ENCODE data around the gene PCOLCE2.
A peak's percentile ranks its signal among the peaks of the same experiment; 100 is the strongest.

PCOLCE2 gene

GRCh38 chr3:142926368-142926944 lies 37.6 kb upstream of the PCOLCE2 start:
- Histone ChIP-seq H2BK120ac (ENCODE audit: low read depth, low read length) (no peak overlapping the region), H3K18ac (ENCODE audit: low read length) (no peak overlapping the region), H3K27ac (replicated peaks; ENCODE audit: low read length) (no peak overlapping the region), H4K8ac (ENCODE audit: low read depth, low read length) (no peak overlapping the region), H3K27me3 (ENCODE audit: control insufficient read depth in 3 of 3, insufficient read depth in 3 of 3, low read depth in 1 of 3, low read length in 3 of 3) (peaks cover 0 to 10% (median 0%) of the 10 kb centered on the region in 3 experiments), H3K4me3 (ENCODE audit: low read length in 2 of 2) (no peak overlapping the region), H3K23ac (ENCODE audit: low read depth, low read length, poor library complexity) (no peak overlapping the region), H2BK5ac (ENCODE audit: low read length) (no peak overlapping the region), H3K14ac (ENCODE audit: low read length) (no peak overlapping the region), H3K4me1 (ENCODE audit: control insufficient read depth in 2 of 2, insufficient read depth in 1 of 2, low read depth in 1 of 2, low read length in 2 of 2) (no peaks in the 10 kb centered on the region), H3K79me1 (ENCODE audit: low read depth, low read length) (no peaks in the 10 kb centered on the region), H2BK12ac (ENCODE audit: low read length) (no peak overlapping the region), H4K91ac (ENCODE audit: low read depth, low read length, poor library complexity) (no peak overlapping the region), H2AK5ac (ENCODE audit: low read depth, low read length) (no peak overlapping the region), H3K36me3 (replicated peaks in 1 of 2; ENCODE audit: control insufficient read depth in 2 of 2, insufficient read depth in 2 of 2, low read length in 2 of 2) (no peaks in the 10 kb centered on the region), H3K4me2 (ENCODE audit: insufficient read depth, low read length, poor library complexity, severe bottlenecking) (no peak overlapping the region), H2AFZ (ENCODE audit: low read length) (no peak overlapping the region), H3K9me3 (replicated peaks in 1 of 2; ENCODE audit: control insufficient read depth in 2 of 2, insufficient read depth in 1 of 2, low read depth in 1 of 2, low read length in 2 of 2) (no peaks in the 10 kb centered on the region), H3K4ac (ENCODE audit: low read length) (no peak overlapping the region), H3K9ac (ENCODE audit: low read depth, low read length, poor library complexity) (no peak overlapping the region), H2BK15ac (ENCODE audit: low read length) (no peak overlapping the region)
- DNase-seq (ENCODE audit: low spot score), result no peak
- WGBS, 2 donors (ENCODE audit: extremely low coverage in 2 of 2, insufficient read length in 2 of 2, insufficient replicate concordance in 1 of 2), result no CpG with 5 or more reads among the region's 3 CpGs

- DNase-seq (ENCODE audit: low spot score), result no peak
- Histone ChIP-seq H3K79me1 (ENCODE audit: low read depth, low read length) (no peaks in the 10 kb centered on the region), H3K4me1 (ENCODE audit: control insufficient read depth in 2 of 2, insufficient read depth in 1 of 2, low read depth in 1 of 2, low read length in 2 of 2) (no peaks in the 10 kb centered on the region), H2BK120ac (ENCODE audit: low read depth, low read length) (no peak overlapping the region), H3K27me3 (ENCODE audit: control insufficient read depth in 3 of 3, insufficient read depth in 3 of 3, low read depth in 1 of 3, low read length in 3 of 3) (peaks cover 0 to 10% (median 0%) of the 10 kb centered on the region in 3 experiments), H3K23ac (ENCODE audit: low read depth, low read length, poor library complexity) (no peak overlapping the region), H2BK15ac (ENCODE audit: low read length) (no peak overlapping the region), H3K4me2 (ENCODE audit: insufficient read depth, low read length, poor library complexity, severe bottlenecking) (no peak overlapping the region), H3K18ac (ENCODE audit: low read length) (no peak overlapping the region), H4K8ac (ENCODE audit: low read depth, low read length) (no peak overlapping the region), H4K91ac (ENCODE audit: low read depth, low read length, poor library complexity) (no peak overlapping the region), H3K9me3 (replicated peaks in 1 of 2; ENCODE audit: control insufficient read depth in 2 of 2, insufficient read depth in 1 of 2, low read depth in 1 of 2, low read length in 2 of 2) (no peaks in the 10 kb centered on the region), H2AFZ (ENCODE audit: low read length) (peak overlapping the region; percentile 49), H3K9ac (ENCODE audit: low read depth, low read length, poor library complexity) (no peak overlapping the region), H3K14ac (ENCODE audit: low read length) (no peak overlapping the region), H3K4me3 (ENCODE audit: low read length in 2 of 2) (no peak overlapping the region), H3K36me3 (replicated peaks in 1 of 2; ENCODE audit: control insufficient read depth in 2 of 2, insufficient read depth in 2 of 2, low read length in 2 of 2) (no peaks in the 10 kb centered on the region), H2BK5ac (ENCODE audit: low read length) (no peak overlapping the region), H3K27ac (replicated peaks; ENCODE audit: low read length) (no peak overlapping the region), H2BK12ac (ENCODE audit: low read length) (no peak overlapping the region), H3K4ac (ENCODE audit: low read length) (no peak overlapping the region), H2AK5ac (ENCODE audit: low read depth, low read length) (no peak overlapping the region)
Observed at GRCh38 chr3:142925140-142925539, 36.3 kb upstream of the PCOLCE2 start.

GRCh38 chr3:142923694-142924093 lies 34.8 kb upstream of the PCOLCE2 start:
- Histone ChIP-seq H2BK15ac (ENCODE audit: low read length) (no peak overlapping the region), H3K14ac (ENCODE audit: low read length) (no peak overlapping the region), H2BK120ac (ENCODE audit: low read depth, low read length) (no peak overlapping the region), H2AK5ac (ENCODE audit: low read depth, low read length) (no peak overlapping the region), H3K4me3 (ENCODE audit: low read length in 2 of 2) (no peak overlapping the region), H3K27ac (replicated peaks; ENCODE audit: low read length) (no peak overlapping the region), H3K18ac (ENCODE audit: low read length) (no peak overlapping the region), H3K4me1 (ENCODE audit: control insufficient read depth in 2 of 2, insufficient read depth in 1 of 2, low read depth in 1 of 2, low read length in 2 of 2) (no peaks in the 10 kb centered on the region), H3K23ac (ENCODE audit: low read depth, low read length, poor library complexity) (no peak overlapping the region), H3K9ac (ENCODE audit: low read depth, low read length, poor library complexity) (no peak overlapping the region), H4K8ac (ENCODE audit: low read depth, low read length) (no peak overlapping the region), H2BK5ac (ENCODE audit: low read length) (no peak overlapping the region), H3K27me3 (ENCODE audit: control insufficient read depth in 3 of 3, insufficient read depth in 3 of 3, low read depth in 1 of 3, low read length in 3 of 3) (peaks cover 0 to 10% (median 0%) of the 10 kb centered on the region in 3 experiments), H3K9me3 (replicated peaks in 1 of 2; ENCODE audit: control insufficient read depth in 2 of 2, insufficient read depth in 1 of 2, low read depth in 1 of 2, low read length in 2 of 2) (no peaks in the 10 kb centered on the region), H3K4ac (ENCODE audit: low read length) (no peak overlapping the region), H2BK12ac (ENCODE audit: low read length) (no peak overlapping the region), H3K36me3 (replicated peaks in 1 of 2; ENCODE audit: control insufficient read depth in 2 of 2, insufficient read depth in 2 of 2, low read length in 2 of 2) (no peaks in the 10 kb centered on the region), H3K79me1 (ENCODE audit: low read depth, low read length) (no peaks in the 10 kb centered on the region), H3K4me2 (ENCODE audit: insufficient read depth, low read length, poor library complexity, severe bottlenecking) (no peak overlapping the region), H4K91ac (ENCODE audit: low read depth, low read length, poor library complexity) (no peak overlapping the region), H2AFZ (ENCODE audit: low read length) (no peak overlapping the region)
- DNase-seq (ENCODE audit: low spot score), result no peak

GRCh38 chr3:142916605-142917004 lies 27.7 kb upstream of the PCOLCE2 start:
- Histone ChIP-seq H2BK5ac (ENCODE audit: low read length) (no peak overlapping the region), H3K18ac (ENCODE audit: low read length) (no peak overlapping the region), H3K9me3 (replicated peaks in 1 of 2; ENCODE audit: control insufficient read depth in 2 of 2, insufficient read depth in 1 of 2, low read depth in 1 of 2, low read length in 2 of 2) (no peaks in the 10 kb centered on the region), H2BK12ac (ENCODE audit: low read length) (no peak overlapping the region), H2AFZ (ENCODE audit: low read length) (no peak overlapping the region), H3K23ac (ENCODE audit: low read depth, low read length, poor library complexity) (no peak overlapping the region), H3K4ac (ENCODE audit: low read length) (no peak overlapping the region), H2AK5ac (ENCODE audit: low read depth, low read length) (no peak overlapping the region), H3K27me3 (ENCODE audit: control insufficient read depth in 3 of 3, insufficient read depth in 3 of 3, low read depth in 1 of 3, low read length in 3 of 3) (no peaks in the 10 kb centered on the region), H3K4me1 (ENCODE audit: control insufficient read depth in 2 of 2, insufficient read depth in 1 of 2, low read depth in 1 of 2, low read length in 2 of 2) (no peaks in the 10 kb centered on the region), H2BK15ac (ENCODE audit: low read length) (no peak overlapping the region), H3K79me1 (ENCODE audit: low read depth, low read length) (no peaks in the 10 kb centered on the region), H3K9ac (ENCODE audit: low read depth, low read length, poor library complexity) (no peak overlapping the region), H2BK120ac (ENCODE audit: low read depth, low read length) (no peak overlapping the region), H3K14ac (ENCODE audit: low read length) (no peak overlapping the region), H3K36me3 (replicated peaks in 1 of 2; ENCODE audit: control insufficient read depth in 2 of 2, insufficient read depth in 2 of 2, low read length in 2 of 2) (no peaks in the 10 kb centered on the region), H4K91ac (ENCODE audit: low read depth, low read length, poor library complexity) (no peak overlapping the region), H3K27ac (replicated peaks; ENCODE audit: low read length) (no peak overlapping the region), H4K8ac (ENCODE audit: low read depth, low read length) (no peak overlapping the region), H3K4me3 (ENCODE audit: low read length in 2 of 2) (no peak overlapping the region), H3K4me2 (ENCODE audit: insufficient read depth, low read length, poor library complexity, severe bottlenecking) (no peak overlapping the region)
- no CpG with 5 or more reads among the region's 2 CpGs for WGBS, 2 donors (ENCODE audit: extremely low coverage in 2 of 2, insufficient read length in 2 of 2, insufficient replicate concordance in 1 of 2)
- no peak for DNase-seq (ENCODE audit: low spot score)
